HG03520 (cell line): ENCODE data around the gene ETV3.
"Not testable (repeated sequence)": the region's sequence is repeated elsewhere in the genome, so short reads cannot be mapped to it uniquely, and the experiment has no call there.

ENCODE experiments used
- ATAC-seq: cut with Tn5 transposase; IDR thresholded peaks from one replicate; pipeline ENCODE4 v1.9.1; 2021; ENCODE audit warnings: mild to moderate bottlenecking, moderate library complexity; ENCODE audit not compliant: unreplicated experiment

Gene ETV3

DNA sequence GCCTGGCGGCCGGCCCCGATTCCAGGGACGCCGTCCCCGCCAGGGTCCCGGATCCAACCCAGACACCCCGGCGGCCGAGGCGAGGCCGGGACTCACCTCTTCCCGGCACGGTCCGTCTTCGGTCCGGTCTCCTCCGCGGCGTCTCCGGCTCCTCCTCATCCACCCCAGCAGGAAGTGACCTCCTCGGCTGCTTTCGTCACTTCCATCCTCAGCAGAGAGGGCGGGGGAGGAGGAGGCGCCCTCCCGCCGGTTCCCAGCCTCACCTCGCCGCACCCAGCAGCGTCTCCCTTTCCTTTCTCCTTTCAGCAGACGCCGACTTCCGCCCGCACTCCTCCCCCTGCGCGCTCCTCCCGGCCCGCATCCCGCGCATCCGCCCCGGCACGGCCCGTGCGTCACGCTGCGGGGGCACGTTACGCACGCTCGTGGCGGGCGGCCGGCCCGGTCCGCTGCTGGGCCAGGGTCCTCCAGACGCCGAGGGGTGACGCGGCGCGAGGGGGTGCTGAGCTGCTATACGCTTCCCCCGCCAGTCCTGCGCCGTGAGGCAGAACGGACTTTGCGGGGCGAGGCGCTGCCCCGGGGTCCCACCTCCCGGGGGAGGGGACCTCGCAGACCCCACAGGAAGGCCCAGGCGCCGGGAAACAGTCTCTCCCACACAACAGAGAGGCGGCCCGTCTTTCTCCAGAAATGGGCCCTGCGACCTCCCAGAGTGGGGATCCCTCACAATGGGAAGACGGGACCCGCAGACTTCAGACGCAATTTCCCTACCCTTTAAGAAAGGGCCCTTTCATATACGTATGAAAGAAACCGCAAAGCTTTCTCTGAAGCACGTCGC, at the start of gene ETV3:
TSS of gene ETV3 (minus strand) at position 176 of the 832 bp plus-strand sequence. CDS start 2,043 bp downstream, outside the sequence.
- peak; percentile 85 for ATAC-seq

DNA sequence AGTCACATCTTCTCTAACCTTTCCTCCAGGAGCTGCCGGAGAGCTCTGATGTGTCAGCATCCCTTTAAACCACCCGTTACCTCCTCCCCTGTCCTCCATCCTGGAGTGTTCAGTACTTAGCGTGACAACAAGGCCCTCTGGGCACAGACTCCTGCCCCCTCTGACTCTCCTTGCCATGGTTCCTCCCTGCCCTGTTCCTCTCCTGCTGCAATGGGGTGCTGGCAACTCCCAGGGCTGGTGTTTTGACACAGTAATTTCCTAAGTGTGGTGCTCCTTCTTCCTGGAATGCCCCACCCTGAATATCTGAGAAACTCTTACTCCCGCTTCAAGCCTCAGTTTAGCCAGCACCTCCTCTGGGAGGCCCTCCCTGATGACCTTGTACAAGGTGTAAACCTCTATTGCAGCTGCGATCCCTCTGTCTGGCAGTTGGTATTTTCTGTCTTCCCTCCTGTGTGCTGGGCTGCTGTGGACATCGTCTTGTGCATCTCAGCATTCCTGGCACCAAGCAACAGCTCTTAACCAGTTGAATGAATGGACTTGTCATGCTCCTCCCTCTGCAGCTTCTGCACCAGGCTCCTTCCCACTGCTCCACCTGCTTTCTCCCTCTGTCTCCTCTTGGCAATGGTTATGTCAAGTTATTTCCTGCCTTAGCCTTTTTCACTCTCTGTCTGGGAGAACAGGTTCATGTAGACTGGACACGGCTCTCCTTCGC, 48.2 kb upstream of the ETV3 start:
- ATAC-seq: no peak

DNA sequence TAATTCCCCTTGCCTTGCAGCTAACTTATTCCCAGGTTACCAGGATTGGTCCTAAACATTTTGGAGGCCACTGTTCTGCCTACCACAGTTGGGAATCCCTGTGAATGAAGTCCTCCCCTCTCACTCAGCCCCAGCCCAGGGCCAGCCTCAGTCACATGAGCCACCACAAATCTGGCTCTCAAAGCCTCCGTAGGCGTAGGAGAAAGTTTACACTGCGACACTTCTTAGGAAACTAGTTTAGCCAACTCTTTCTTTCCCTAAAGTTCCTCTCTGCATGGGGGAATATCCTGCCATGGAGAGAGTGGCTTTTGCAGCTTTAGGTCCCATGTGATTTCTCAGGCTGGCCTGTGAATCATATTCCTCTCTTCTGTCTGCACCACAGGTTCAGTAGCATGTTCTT, 45.7 kb upstream of the ETV3 start:
- no peak for ATAC-seq

DNA sequence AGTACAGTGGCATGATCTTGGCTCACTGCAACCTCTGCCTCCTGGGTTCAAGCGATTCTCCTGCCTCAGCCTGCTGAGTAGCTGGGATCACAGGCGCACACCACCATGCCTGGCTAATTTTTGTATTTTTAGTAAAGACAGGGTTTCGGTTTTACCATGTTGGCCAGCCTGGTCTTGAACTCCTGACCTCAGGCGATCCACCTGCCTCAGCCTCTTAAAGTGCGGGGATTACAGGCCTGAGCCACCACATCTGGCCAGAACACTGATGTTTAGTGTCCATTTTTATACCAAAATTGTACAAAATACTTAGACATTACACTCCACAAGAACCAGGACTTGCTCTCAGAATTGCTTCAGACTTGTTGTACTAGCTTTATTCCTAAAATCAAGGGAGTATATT, 44.2 kb upstream of the ETV3 start:
- ATAC-seq: not testable (repeated sequence)

DNA sequence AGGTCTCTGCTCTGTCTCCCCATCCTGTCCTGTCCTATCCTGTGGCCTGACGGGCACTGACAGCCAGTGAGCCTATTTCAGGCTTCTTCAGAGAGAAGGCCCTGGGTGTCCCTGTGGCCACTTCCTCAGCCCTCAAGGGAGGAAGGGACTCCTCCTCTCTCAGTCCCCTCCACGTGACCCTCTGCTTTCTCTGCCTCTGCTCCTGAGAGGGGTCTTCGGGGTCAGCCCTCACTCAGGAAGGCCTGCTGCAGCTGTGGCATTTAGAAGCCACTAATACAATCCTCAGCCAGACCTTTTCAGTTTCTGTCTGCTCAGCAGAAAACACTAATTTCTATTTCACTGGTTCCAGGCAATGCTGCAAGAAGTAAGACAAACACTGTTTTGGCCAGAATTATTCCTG, 43.6 kb upstream of the ETV3 start:
- ATAC-seq: no peak

DNA sequence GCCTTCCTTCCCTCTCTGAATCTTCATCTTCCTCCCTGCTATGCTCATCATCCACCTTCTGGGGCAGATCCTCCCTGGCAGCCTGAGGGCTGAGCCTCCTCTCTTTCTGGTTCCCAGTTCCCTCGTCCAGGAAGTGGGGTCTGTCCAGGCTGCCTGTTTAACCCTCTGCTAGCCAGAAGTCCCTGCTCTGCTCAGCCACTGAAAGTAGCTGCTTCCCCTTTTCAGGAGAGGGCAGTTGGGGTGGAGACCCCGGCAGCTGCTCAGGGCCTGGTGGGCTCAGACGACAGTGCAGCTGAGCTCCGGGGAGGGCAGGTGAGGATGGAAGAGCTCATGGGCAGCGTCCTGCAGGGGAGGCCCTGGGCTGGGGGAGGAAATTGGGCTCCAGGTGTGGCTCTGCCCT, 43.1 kb upstream of the ETV3 start:
- ATAC-seq: no peak

DNA sequence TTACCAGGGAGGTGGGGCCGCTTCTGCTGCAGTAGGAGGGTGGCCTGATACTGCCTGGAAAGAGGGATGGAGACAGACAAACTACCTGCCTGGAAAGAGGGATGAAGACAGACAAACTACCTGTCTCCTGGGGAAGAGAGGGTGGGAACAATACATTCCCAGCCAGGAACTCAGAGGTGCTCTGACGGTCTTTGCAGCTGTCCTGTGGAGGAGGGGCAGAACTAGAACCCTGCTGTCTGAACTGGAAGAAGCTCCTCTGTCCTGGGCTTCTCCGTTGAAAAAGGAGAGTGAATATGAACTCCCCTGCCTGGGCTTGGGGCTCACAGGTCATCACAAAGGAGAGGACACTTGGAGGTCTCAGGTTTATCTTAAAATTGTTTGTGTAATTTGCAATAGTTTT, 40.3 kb upstream of the ETV3 start:
- no peak for ATAC-seq

DNA sequence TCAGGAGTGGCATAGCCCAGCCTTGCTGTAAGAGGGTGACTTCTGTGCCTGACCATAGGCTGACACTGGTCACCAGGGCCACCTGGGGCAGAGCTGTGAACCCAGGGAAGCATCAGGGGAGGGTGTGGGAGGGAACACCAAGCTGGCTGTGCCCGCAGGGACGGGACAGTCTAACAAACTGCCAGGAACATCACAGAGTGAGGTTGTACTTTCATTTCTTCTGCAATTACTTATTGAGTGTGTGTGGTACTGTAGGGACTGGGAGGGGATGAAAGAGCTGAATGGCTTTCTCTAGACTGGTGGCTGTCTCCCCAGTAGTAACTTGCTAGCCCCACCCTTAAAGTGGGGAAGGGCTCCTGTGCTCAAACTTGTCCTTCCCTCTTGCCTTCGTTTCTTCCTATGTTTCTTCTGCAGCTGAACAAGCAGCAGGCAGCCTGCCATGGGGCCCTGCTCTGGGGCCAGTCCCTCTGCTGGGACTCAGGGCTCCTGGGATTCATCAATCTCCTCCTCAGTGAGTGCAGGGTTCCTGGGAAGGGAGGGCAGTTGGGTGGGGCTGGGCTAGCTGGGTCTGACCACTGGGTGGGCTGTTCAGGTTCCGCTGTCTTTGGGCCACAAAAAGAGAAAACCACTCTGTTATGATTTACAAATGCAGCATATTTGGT, 39.7 kb upstream of the ETV3 start:
- ATAC-seq: no peak

DNA sequence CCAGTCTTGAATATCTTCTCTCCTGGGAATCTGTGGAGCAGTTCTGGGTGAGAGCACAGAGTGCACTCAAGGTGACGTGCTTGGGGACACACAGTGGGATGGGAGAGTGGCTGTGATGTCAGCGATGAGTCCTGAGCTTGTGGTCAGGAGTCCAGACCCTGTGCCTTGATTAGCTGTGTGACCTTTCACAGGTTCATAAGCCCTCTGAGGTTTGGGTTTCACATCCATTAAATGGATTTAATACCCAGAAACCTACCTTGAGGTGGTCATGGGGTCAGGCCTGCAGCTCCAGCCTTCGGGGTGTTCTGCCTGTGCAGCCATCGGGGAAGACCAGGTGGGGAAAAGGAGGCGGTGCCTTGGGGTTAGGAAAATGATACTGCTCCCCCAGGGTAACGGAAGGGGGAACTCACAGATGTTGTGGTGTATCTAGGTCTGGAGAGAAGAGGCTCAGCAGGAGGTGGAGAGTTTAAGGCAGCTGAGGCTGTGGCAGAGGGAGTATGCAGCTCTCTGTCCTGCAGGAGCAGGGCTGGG, 38.5 kb upstream of the ETV3 start:
- peak; percentile 43 for ATAC-seq

DNA sequence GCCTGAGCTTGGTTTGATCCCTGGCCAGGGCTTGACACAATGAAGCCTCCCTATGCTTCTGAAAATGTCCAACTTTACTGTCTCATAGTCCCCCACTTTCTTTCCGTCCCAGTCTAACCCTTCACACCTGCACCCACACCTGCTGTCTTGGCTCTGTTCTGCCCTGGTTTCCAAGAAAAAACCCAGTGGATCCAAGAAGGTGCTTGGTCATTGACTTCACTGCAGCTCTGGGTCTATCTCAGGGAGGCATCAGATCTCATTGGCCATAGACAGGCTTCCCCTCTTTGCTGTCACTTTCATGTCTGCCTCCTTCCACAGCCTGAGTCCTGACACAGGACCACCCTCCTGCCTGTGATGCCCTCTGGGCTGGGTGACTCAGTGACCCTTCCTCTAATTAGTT, 37.8 kb upstream of the ETV3 start:
- ATAC-seq: no peak

DNA sequence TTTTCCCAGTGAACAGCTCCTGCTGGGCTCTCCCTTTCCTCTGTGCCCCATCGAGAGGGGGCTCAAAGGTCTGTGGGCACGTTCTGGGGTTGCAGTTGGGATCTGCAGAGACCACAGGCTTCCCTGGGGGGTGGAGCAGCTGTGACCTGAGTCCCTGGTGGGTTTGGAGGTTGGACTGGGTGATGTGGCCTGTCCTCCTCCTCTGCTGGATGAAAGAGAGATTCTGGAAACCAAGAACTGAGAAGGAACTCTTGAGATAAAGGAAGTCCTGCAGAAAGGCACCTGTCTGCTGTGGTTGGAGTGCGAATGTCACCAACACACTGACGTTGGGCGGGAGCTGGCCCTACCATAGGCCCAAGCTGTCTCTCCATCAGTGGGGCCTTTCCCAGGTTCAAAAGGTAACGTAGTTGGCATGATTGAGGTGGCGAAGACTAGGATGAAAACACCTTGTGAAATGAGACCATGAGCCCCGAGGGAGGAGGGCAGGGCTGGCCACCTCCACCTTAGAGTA, 35.8 kb upstream of the ETV3 start:
- ATAC-seq: no peak

DNA sequence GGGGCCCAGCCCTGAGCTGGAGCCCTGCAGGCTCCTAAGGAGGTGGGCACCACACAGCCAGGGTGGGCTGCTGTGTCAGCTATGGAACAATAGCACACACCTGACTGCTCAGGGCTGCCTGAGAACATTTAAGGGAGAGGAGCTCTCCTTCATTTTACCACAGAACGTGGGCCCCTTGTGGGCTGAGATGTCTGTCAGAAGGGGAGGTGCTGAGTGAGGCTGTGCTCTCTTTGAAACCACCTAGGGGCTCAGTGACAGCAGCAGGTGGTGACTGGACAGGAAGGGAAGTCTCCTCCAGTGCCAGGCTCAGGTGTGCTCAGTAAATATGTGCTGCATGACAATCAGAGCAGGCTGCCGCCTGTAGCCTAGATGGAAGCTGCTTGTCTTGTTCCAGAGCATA, 35.0 kb upstream of the ETV3 start:
- ATAC-seq: not testable (repeated sequence)

DNA sequence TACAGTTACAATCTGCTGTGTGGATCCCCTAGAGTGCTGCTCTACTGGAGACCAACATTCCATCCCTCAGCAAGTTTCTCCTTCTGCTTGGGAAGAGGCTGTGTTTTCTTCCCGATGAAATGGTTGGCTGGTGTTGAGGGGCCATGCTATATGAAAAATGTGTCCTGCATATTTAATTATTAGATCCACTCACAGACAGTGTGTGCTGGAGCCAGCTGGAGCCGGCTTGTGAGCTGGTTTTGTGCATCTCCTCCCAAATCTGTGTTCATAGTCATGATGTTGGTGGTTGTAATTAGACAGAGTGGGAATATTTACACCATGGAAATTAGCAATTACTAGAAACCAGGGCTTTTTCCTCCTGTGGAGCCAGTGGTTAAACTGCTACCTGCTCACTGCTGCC, 34.4 kb upstream of the ETV3 start:
- ATAC-seq: not testable (repeated sequence)

DNA sequence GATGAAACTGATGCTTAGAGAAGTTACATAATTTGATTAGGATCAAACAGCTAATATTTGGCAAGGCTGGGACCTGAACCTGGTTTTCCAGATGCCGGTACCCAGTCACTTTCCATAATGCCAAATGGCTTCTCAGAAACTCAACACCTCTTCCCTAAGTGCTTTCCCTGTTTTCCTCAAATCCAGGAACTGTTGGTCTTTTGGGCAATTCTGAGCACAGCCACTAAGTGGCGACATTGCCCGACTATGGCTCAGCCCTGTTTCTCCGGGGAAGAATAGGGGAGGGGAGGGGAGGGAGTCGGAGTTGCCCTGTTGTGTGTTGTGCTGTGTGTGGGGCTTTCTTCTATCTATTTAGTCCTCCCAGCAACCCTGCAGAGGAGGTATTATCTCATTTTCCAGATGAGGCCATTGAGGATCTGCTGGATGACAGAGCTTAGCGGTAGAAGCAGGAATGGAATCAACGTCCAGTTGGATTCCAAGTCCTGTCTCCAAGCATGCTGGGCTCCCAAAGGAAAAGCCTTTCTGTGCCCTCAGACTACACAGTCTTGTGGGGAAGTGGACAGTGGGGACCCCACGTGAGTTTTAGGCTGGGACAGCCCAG, 33.8 kb upstream of the ETV3 start:
- not testable (repeated sequence) for ATAC-seq

DNA sequence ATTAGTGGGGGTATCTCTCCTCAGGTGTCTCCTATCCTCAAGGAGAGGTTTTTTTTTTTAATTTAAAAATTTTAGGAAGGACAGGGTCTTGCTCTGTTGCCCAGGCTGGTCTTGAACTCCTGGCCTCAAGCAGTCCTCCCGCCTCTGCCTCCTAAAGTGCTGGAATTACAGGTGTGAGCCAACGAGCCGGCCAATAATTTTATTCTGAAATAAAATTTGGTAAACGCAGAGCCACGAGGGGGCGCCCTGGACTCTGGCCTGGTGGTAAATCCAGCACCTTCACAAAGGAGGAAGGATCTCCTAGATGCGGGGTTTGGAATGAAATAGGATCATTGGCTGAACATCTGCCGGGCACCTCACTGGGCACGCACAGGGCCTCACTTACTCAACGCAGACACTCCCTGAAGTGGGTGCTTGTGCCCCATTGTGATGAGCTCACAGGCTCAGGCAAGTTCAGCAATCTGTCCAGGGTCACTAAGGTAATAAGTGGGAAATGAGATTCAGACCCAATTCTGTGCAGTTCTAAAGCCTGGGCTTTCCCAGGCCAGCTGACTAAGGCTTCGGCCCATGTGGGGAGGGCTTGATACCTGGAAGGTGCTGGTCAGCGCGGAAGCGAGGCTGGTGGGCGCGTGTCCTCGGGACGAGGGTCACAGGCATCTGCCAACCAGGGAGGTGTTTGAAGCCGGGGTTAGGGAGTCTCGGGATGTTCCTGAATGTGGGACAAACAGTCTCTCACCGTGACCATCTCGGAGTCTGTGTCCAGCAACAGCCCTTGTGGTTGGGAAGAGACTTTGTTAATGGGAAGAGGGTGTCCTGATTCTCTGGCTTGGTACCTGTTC, 32.7 kb upstream of the ETV3 start:
- no peak for ATAC-seq

DNA sequence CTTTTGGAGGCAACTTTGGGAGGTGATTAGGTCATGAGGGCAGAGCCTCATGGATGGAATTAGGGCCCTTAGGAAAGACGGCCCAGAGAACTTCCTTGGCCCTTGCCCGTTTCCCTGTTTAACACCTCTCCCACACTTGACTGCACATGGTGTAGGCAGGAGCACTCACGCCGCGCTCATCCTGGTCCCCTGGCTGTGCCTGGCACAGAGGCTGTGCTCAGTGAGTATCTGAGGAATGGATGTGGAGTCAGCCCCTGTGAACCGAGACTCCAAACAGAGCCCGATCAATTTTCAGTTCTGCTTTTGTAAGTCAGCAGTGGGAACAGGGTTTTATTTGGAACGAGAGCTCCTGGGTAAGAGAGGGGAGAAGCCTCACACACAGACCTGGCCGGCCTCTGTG, 29.8 kb upstream of the ETV3 start:
- no peak for ATAC-seq

DNA sequence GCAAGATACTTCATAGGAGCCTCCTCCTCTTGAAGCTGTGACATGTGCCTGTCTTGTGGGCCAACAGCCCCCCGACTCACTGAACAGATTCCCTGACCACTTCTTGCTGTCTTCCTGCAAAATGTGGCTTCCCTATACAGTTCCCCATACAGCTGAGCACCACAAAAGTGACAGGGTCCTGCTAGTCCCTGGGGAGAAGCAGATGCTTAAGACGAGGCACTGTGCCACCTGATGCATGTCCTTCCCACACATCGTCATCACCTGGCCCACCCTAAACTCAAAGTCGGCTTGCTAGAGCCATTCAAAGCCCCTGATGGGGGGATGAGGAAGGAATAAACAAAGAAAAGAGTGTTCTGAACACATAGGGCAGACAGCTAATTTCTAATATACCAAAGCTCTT, 29.2 kb upstream of the ETV3 start:
- ATAC-seq: no peak

DNA sequence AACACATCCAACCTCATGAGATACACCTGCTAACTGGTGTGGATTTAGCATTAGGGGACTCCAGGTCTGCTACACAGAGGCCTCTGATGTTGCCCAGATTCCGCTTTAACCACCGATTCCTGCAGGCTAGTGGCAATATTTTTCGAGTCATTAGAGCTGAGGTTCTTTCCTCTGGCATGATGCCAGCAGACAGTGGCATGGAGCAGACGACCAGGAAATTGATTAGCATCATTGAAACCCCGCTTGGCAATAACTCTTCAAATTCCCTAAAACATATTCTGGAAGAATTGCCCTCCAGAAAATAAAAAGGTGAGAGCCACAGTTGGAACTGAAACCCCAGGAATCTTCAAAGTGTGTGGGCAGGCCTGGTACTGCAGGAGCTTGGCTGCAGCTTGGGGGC, 28.4 kb upstream of the ETV3 start:
- no peak for ATAC-seq

DNA sequence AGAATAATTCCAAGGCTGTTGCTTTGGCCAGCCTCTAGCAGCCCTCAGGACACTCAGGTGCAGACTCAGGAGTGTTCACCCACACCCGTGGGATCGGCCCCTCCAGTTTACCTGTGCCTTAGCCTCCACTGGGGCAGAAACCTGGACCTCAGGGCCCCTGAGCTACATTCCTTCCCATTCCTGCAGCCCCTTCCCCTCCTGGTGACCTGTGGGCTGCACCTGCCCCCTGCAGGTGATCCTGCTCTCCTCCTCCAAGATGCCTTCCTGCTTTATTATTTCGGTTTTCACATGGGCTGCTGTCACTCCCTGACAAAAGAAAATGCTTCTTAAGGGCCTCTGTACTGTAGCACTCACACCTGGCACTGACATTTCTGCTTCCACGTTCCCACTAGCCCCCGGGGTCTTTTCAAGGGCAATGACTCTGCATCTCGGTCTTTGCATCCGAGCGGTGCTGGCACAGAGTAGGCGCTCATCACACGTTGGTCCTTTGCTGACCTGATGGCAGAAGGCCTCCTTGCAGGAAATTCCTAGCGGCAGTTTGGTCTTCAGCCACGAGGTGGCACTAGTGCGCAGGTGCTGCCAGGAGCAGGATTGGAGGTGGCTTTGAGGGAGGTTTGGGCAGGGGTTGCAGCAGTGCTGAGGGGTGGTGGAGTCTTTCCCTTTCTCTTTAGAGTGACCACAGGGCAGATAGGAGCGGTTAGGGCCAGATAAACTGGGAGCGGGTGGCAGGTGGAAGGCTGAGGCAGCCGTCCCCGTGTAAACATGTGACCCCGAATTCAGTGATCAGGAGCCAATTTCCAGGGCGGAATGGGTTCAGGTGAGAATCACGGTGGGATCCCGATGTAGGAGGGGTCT, 25.3 kb upstream of the ETV3 start:
- ATAC-seq: no peak
